CD4-positive, alpha-beta T cell treated with Interferon alpha-2 for 1 hour (primary cell): ENCODE data around the gene ACTN3.
A peak's percentile ranks its signal among the peaks of the same experiment; 100 is the strongest.
"Not testable (repeated sequence)": the region's sequence is repeated elsewhere in the genome, so short reads cannot be mapped to it uniquely, and the experiment has no call there.

Experiments
- DNase-seq, 2 donors: peaks; one replicate each; pipeline ENCODE4 v3.0.0-alpha.2; 2020 to 2022

ACTN3 gene

DNA sequence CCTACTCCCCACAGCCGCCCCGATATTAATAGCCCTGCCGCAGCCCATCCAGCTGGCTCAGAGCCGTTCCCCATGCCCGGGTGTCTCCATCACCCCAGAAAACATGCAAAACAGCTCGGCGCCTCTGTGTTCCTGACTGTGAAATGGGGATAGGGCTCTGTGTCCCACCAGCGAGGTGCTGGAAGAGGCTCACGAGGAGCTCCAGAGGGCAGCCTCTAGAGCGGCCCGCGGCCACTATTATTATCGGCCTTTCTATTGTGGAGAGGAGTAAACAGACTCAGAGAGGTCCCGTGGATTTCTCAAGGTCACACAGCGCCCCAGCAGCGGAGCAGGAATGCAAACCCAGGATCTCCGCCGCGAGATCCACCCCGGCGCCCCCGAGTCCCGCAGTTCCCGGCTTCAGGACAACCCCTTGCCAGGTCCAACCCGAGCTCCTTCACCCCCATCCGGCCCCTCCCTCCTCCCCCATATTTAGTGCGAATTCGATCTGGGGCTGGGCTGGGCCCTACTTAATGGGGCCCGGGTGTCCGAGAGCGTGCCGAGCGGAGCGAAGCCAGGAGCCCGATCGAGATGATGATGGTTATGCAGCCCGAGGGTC is at the start of gene ACTN3:
TSS of gene ACTN3 (plus strand) at position 536 of the 598 bp plus-strand sequence. CDS start at position 571, 35 bp downstream.
- peak in 1 of 2 donors; percentile 19 for DNase-seq

DNA sequence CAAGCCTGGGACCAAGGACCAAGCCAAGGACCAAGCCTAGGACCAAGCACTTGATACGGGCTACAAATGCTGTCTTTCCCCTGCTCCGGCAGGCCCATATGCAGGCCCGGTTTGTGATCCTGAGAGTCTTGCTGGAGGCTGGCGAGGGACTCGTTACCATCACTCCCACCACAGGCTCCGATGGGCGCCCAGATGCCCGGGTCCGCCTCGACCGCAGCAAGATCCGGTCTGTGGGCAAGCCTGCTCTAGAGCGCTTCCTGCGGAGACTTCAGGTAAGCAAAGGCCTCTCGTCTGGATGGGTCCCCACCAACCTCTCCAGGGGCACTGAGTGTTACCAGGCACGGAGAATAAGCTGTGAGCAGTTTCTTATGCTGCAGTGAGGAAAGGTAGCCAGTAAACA is 49.5 kb upstream of the ACTN3 start:
- no peak for DNase-seq

DNA sequence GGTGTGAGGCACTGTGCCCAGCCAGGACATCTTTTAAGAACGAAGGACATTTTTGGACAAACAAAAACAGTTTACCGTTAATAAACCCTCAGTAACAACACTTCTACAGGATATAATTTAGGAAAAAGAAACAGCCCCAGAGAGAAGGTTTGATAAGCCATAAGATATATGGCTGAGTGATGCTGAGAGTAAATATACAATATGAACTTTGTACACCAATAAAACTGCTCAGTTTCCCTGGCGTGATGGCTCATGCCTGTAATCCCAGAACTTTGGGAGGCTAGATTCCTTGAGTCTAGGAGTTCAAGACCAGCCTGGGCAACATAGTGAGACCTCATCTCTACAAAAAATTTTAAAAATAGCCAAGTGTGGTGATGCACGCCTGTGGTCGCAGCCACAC is 48.2 kb upstream of the ACTN3 start:
- DNase-seq = no peak

DNA sequence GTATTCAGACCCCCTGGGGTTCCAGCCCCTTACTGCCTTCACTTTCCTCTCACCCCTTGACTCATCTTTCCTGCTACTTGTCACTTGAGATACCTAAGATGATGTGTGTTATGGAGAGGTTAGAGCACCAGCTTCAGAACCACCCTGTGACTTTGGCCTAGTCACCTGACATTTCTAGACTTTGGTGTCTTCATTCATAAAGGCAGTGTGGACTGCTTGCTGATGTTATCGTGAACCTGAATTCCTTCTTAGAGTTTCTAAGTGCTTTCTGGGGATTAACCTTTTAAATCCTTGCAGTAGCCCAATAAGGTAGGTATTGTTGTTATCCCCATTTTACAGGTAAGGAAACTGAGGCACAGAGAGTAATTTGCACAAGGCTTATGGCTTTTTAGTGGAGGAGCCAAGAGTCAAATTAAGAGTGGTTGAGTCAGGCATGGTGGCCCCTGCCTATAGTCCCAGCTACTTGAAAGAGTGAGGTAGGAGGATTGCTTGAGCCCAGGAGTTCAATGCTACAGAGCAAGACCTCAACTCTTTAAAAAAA is 41.4 kb upstream of the ACTN3 start:
- DNase-seq = no peak

DNA sequence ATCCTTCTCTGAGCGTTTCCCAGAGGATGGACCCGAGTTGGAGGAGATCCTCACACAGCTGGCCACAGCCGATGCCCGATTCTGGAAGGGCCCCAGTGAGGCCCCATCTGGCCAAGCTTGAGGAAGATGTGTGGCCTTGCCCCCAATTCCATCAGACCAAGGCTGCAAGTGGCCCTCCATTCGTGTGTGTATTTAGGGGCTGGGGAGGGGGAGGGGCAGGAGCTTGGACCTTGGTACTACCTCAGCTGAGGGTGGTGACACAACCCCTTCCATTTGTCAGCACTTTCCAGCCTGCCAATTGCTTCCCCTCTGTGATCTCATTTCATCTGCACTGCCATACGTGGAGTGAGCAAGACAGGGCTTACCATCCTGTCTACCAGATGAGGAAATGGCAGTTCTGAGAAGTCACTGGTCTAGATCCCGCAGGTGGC is 37.6 kb upstream of the ACTN3 start:
- DNase-seq = peak in 1 of 2 donors; percentile 21

DNA sequence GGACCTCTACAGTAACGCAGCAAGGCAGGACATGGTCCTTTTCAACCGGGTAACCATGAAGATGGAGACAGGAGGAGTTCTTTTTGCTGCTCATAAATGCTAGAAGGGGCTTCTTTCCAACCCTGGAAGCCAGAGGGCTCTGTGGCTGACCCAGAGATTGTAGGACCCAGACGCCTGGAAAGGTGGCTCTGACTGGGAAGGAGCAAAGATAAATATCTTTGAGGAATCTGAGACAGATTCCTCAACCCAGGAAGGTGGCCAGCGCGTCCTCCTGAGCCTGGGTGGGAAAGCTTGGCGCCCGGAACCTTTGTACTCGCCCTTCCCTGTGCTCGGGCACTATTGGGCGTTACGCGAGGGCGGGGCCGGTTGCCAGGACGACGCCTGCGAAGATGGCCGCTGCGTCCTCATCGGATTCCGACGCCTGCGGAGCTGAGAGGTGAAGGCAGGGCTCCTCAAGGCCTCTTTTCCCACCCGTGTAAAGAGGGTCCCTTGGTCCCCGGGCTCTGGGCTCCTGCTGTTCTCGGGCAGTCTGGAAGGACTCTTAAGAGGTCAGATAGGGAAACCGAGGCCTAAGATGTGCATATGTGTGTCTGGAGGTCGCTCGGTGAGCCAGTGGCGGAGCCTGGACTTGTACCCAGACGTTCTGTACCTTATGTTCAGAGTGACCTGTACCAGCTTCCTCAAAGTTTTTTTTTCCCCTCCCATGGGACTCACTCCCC is 36.3 kb upstream of the ACTN3 start, which contains the start of gene BBS1:
TSS of gene BBS1 (plus strand) at position 365 of the 719 bp plus-strand sequence. CDS start at position 390, 25 bp downstream.
- DNase-seq = peak; percentile 73 to 85

DNA sequence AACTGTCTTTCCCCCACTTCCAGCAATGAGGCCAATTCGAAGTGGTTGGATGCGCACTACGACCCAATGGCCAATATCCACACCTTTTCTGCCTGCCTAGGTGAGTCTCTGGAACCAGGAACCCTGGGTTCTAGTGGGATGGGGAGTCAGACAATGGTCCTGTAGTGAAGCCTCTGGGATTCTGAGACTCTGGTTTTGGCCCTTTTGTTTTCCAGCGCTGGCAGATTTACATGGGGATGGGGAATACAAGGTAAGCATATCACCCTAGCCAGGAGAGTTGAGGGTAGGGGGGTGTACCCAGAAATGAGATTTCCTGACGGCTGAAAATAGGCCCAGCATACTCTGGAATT is 35.7 kb upstream of the ACTN3 start:
- no peak for DNase-seq

DNA sequence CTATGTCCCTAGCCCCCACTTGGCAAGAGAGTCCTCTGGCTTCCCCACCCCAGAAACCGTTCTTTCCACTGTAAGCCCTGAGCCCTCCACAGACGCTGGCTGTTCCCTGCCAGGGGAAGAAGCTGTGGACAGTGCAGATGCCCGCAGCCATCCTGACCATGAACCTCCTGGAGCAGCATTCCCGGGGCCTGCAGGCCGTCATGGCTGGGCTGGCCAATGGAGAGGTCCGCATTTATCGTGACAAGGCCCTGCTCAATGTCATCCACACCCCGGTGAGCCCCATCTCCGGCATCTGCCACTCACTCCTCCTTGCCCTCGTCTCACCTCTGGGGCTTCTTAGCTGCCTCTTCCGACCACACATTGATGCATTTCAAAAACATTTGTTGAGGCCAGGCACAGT is 23.1 kb upstream of the ACTN3 start:
- DNase-seq = no peak

DNA sequence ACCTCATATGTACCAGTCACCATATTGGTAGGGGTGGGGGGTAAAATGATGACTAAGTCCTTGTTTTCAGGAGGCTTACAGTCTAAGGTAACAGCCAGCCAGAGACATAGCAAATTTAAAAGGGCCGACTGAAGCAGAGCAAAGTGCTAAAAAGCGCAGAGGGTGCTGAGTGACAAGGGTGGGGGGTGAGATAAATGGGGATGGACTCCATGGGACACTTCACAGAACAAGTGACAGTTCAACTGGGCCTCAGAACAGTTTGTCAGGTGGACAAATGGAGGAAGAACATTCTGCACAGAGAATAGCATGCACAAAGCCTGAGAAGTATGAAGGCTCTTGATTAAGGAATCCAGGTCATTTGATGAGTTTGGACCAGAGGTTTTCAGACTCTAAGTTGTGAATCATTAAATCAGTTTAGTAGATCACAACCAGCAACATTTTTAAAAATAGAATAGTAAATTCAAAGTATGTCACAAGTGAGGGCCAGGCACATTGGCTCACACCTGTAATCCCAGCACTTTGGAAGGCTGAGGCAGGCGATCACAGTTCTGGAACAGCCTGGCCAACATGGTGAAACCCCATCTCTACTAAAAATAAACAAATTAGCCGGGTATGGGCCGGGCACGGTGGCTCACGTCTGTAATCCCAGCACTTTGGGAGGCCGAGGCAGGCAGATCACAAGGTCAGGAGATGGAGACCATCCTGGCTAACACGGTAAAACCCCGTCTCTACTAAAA is 22.2 kb upstream of the ACTN3 start:
- DNase-seq = no peak

DNA sequence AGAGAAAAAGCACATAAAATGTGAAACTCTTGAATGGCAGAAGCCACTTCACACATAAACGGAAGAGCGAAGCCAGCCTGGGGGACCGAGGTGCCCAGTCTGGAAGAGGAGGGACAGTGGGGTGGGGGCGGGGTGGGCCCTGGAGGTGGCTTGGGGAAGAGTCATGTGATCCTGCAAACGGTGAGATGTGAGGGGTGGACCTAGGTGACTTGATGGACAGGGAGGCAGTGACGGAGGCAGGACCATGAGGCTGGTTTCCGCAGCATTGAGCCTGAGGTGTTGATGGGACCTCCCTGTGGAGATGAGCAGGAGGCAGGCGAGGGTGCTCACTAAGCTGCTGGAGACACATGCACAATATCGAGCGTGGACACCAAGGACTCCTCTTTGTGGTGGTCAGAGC is 17.6 kb upstream of the ACTN3 start:
- DNase-seq = no peak

DNA sequence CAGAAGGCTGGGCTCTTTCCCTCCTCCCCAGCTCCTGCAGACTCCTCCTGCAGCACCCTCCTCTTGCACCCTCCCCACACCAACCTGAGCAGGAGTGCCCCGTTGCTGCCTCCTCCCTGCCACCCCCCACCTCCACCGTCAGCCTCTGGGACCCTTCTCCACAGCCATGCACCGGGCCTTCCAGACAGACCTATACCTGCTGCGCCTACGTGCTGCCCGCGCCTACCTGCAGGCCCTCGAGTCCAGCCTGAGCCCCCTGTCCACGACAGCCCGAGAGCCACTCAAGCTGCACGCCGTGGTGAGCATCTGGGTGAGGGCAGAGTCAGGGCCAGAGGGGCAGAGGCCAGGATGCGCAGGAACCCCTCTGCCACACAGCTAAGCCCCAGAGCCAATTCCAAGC is 17.0 kb upstream of the ACTN3 start:
- DNase-seq = no peak

DNA sequence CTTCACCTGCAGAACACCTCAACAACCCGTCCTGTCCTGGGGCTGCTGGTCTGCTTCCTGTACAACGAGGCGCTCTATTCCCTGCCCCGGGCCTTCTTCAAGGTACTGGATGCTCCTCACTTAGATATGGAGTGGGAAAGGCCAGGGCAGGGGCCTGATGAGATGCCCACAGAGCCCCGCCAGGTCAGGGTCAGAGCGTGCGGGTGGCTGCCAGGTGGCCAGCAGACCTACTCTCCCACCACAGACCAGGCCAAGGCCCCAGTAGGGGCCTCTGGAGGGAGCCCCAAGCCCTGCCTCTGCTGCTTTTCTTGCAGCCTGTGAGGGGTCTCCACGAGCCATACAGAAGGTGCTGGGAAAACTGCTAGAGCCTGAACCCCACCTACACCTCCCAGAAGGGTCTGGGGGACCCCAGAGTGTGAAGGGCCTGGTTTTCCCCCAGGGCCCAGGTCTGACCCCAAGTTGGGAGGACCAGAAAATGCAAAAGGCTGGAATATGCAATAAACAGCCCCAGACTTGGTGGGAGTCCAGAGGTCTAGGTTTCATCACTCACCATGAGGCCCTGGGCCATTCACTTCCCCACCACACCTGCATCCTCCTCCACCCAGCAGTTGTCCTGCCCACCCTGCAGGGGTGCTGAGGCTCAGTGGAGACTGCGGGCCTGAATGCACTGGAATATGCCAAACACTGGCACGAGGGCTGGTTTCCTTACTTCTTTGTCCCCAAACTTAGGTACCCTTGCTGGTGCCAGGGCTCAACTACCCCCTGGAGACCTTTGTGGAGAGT is 15.6 kb upstream of the ACTN3 start:
- no peak for DNase-seq

DNA sequence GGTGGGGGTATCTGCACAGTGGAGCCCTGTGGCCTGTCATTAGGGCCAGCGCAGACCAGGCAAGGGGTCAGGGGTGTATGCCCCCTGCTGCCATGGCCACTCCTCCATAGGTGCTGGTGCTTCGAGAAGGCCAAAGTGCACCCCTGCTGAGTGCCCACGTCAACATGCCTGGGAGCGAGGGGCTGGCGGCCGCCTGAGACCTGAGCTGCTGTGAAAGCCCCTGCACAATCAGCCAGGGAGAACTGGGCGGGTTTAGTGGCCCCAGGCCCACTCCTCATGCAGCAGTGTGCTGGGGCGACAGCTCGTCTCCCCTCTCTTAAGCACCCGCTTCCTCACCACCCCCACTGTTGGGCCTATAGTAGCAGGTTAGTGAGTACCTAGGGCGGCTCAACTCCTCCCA is 14.9 kb upstream of the ACTN3 start:
- DNase-seq = no peak

DNA sequence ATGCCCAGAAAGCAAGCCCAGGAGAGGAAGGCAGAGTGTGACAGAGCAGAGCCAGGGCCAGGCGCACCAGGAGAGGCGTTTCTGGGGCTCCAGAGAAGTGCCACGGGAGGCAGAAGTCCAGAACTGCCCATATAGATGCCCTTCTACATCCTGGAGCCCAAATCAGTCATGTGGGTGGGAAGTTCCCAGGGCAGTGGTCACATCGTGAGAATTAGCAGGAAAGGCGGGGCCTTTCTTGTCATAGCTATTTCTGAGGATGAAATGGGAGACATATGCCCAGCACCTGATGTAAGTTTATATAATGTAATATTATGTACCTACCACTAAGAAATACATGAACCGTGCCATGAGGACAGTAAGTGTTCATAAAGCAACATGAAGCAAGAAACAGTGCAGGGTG is 13.9 kb upstream of the ACTN3 start:
- DNase-seq = no peak

DNA sequence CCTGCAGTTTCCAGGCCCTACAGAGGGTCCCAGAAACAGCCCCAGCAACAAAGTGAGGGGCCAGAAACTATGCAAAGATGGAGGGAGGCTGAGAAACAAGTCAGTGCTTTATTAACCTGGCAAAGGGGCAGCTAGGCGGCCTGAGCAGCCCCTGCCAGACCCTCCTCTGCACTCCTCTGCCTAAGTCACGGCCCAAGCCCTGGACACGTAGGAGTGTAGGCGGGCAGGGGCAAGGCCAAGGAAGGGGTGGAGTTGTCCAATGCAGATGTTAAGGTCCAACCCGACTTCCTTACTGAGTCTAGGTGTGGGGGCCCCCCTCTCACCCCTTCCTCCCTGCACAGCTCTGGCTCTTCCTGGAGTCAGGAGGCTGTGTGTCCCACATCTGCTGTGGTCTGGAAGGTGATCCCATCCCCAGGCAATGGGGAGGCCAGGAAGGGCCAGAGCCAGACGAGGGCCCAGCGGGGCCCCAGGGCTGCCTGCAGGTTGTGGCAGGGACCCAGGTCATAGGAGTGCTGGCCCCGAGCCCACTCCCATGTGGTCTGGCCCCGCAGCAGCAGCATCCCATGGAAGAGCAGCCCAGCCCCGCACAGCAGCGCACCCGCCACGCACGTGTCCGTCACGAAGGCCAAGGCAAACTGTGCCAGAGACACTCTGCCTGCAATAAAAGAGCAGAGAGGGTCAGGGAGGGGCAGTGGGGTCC is 7.4 kb upstream of the ACTN3 start:
- DNase-seq = no peak

DNA sequence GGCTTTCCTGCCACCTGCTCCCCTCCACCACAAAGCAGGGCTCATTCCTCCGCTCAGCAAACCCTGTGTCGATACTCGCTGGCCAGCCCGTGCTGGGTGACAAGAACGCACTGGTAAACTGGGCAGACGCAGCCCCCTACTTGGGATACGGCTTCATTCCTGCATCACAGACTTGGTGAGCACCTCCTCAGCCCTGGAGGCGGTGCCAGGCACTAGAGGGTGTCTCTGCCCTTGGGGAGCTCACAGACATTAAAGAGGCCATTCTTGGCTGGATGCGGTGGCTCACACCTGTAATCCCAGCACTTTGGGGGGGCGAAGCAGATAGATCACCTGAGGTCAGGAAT is 6.9 kb upstream of the ACTN3 start:
- DNase-seq = no peak

DNA sequence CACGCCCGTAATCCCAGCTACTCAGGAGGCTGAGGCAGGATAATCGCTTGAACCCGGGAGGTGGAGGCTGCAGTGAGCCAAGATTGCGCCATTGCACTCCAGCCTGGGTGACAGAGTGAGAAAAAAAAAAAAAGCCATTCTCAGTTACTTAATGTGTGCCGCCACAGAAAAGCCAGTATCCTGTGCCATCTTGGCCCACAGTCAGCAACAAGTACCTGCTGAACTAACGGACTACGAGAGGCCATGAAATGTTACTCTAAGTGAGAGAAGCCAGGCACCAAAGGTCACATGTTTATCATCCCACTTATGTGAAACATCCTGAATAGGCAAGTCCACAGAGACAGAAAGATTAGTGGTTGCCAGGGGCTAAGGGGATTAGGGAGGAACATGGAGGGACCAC is 6.1 kb upstream of the ACTN3 start:
- not testable (repeated sequence) for DNase-seq

DNA sequence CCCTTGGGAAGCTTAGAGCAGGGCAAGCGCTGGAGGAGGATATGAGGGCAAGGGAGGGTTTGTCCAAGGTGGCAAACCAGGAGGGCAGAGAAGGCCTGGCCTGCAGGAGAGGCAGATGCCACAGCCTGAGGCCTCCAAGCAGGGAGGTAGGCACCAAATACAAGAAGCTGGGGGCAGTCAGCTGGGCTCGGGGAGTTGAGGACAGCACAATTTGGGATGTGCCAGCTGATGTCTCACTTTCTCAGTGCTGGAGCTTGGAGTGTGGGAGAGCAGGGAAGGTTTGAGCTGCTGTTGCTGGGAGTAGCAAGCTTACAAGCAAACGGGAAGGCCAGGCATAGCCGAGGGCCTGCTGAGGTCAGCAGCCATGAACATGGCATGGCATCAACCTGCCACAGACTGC is 4.8 kb upstream of the ACTN3 start:
- no peak for DNase-seq

DNA sequence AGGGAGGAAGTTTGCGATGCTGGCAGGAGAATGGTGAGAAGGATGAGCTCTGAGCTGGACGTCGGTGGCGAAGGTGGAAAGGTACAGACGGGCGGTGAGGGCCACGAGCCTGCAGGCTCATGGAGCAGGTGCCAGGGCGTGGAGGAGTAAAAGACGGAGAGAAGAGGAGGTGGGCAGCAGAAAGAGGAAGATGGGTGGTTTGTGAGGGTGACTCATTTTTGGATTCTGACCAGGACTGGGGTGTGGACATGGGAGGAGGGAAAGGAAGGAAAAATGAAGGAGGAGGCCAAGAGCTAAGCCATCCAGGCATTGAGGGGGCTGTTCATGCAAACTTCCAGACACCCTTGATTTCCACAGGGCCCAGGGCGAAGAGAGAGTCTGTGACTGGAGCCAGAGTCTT is 4.3 kb upstream of the ACTN3 start:
- no peak for DNase-seq

DNA sequence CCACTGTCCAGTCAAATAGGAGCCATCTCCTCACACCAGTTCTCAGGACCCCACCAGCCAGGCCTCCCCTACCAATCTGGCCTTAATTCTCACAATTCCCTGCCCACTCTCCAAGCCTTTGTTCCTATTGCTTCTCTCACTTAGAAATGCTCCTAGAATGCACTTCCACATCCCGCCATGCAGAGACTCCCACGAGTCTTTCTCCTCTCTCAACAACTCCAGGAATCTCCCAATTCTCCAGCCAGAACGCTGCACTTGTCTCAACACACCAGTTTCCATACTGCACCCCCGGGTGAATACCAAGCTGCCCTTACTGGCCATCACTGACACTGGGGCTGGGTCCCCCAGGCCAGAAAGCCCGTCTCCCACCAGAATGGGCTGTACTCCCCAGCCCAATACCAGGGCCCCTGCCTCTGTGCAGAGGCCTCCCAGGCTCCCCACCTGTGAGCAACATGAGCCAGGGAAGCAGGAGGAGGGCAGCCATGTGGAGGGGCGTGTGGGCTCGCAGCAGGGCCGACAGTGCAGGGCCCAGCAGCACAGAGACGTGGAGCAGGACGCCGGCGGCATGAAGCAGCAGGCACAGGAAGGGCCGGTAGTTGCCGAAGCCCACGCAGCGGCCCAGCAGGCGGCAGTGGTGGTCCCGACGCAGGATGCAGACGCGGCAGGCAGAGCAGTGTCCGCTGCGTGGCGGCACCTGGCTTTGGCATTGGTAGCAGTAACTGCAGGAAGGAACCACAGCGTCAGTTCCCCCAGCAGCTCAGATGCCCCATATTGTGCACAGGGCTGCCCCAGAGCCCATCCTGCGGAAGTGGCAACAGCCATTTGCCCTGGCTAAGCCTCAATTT is 3.2 kb upstream of the ACTN3 start:
- peak; percentile 76 to 82 for DNase-seq

DNA sequence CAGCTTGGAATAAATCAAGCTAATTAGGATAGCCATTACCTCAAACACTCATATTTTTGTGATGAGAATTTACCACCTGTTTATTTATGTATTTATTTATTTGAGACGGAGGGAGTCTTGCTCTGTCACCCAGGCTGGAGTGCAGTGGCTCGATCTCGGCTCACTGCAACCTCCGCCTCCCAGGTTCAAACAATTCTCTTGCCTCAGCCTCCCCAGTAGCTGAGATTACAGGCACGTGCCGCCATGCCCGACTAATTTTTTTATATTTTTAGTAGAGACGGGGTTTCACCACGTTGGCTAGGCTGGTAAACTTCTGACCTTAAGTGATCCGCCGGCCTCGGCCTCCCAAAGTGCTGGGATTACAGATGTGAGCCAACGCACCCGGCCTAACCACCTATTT is 1.8 kb upstream of the ACTN3 start:
- DNase-seq = not testable (repeated sequence)
